DOHH2 (cell line): Measurements from ENCODE around the gene SAE1.

Experiments
- H3F3A ChIP-seq: fragments of 200-600 bp; sonication (generic), shearing (Covaris generic); 2 replicates; pipeline ENCODE4 v1.6.0; 2016; ENCODE audit warnings: antibody characterized with exemption, mild to moderate bottlenecking; ENCODE audit not compliant: control insufficient read depth, insufficient read depth
- H3K27ac ChIP-seq: fragments of 200-600 bp; sonication (generic); 2 replicates; pipeline ENCODE4 v1.5.1; 2014; ENCODE audit warnings: low read depth, mild to moderate bottlenecking, low read length, moderate library complexity
- H3K27me3 ChIP-seq: fragments of 200-600 bp; sonication (generic); 2 replicates; pipeline ENCODE4 v1.6.1; 2014; ENCODE audit warnings: mild to moderate bottlenecking, low read length, mixed read lengths; ENCODE audit not compliant: control insufficient read depth
- H3K36me3 ChIP-seq: fragments of 200-600 bp; sonication (generic); 2 replicates; pipeline ENCODE4 v1.6.1; 2014; ENCODE audit warnings: mild to moderate bottlenecking, low read length, moderate library complexity, mixed read lengths; ENCODE audit not compliant: control insufficient read depth
- H3K4me1 ChIP-seq: fragments of 200-600 bp; sonication (generic); 2 replicates; pipeline ENCODE4 v1.6.1; 2014; ENCODE audit warnings: mild to moderate bottlenecking, low read length, mixed read lengths; ENCODE audit not compliant: control insufficient read depth
- H3K4me2 ChIP-seq: fragments of 200-600 bp; sonication (generic); 2 replicates; pipeline ENCODE4 v1.6.0; 2014; ENCODE audit warnings: mild to moderate bottlenecking, low read length, moderate library complexity
- H3K4me3 ChIP-seq: fragments of 200-600 bp; sonication (generic); 2 replicates; pipeline ENCODE4 v1.5.1; 2014; ENCODE audit warnings: mild to moderate bottlenecking, low read length, mixed read lengths
- H3K79me2 ChIP-seq: fragments of 200-600 bp; sonication (generic); 2 replicates; pipeline ENCODE4 v1.6.1; 2014; ENCODE audit warnings: mild to moderate bottlenecking, low read length, mixed read lengths; ENCODE audit not compliant: control insufficient read depth
- H3K9me2 ChIP-seq: fragments of 200-600 bp; sonication (generic); replicated peaks from 2 replicates; pipeline ENCODE4 v1.6.1; 2014; ENCODE audit warnings: mild to moderate bottlenecking, low read length, mixed read lengths; ENCODE audit not compliant: control insufficient read depth
- H3K9me3 ChIP-seq: fragments of 200-600 bp; sonication (generic); 2 replicates; pipeline ENCODE4 v1.6.1; 2014; ENCODE audit warnings: antibody characterized with exemption, low read length, mixed read lengths; ENCODE audit not compliant: control insufficient read depth, insufficient read depth
- H4K20me1 ChIP-seq: fragments of 200-600 bp; sonication (generic); 2 replicates; pipeline ENCODE4 v1.6.0; 2014; ENCODE audit warnings: low read depth, mild to moderate bottlenecking, antibody characterized with exemption, low read length, moderate library complexity; ENCODE audit not compliant: control insufficient read depth, insufficient read depth
- CTCF ChIP-seq: fragments of 200-600 bp; sonication (generic); IDR thresholded peaks from one replicate; pipeline ENCODE4 v1.5.1; 2014; ENCODE audit warnings: antibody characterized with exemption, mild to moderate bottlenecking, low read depth, low read length; ENCODE audit not compliant: poor library complexity, severe bottlenecking
- EZH2phosphoT487 ChIP-seq: fragments of 200-600 bp; sonication (generic); IDR thresholded peaks from 2 replicates; pipeline ENCODE4 v1.6.1; 2017; ENCODE audit warnings: borderline replicate concordance, mild to moderate bottlenecking, antibody characterized with exemption, low read length, moderate library complexity, mixed read lengths

Gene SAE1

DNA sequence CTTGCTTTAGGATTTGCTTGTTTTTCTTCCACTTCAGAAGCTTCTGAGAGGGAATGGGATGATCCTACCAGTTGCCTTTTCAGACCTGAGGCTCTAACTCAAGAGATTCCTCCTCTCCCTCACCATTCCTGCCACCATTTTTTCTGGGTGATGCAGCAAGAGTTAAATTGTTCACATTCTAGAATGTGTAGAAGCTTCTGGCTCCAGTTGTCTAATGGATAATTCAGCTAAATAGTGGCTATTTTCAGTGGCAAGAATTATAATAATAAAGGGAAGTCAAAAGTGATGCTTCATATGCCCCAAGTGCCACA lies 79.5 kb downstream of the SAE1 start:
- Histone ChIP-seq H3K27ac (peak overlapping the region; percentile 69), H3F3A (peaks cover 42% of the 10 kb centered on the region), H3K9me2 (no peaks in the 10 kb centered on the region), H3K79me2 (0 out of 2 replicates have a peak, but pooled peaks cover 2% of the 10 kb centered on the region), H3K9me3 (no peaks in the 10 kb centered on the region), H4K20me1 (no peaks in the 10 kb centered on the region), H3K36me3 (peaks cover 71% of the 10 kb centered on the region), H3K4me3 (peak overlapping the region; percentile 42), H3K4me2 (peak overlapping the region; percentile 71), H3K4me1 (peaks cover 63% of the 10 kb centered on the region), H3K27me3 (no peaks in the 10 kb centered on the region)
- TF ChIP-seq EZH2phosphoT487 (no peak), CTCF (no peak)

DNA sequence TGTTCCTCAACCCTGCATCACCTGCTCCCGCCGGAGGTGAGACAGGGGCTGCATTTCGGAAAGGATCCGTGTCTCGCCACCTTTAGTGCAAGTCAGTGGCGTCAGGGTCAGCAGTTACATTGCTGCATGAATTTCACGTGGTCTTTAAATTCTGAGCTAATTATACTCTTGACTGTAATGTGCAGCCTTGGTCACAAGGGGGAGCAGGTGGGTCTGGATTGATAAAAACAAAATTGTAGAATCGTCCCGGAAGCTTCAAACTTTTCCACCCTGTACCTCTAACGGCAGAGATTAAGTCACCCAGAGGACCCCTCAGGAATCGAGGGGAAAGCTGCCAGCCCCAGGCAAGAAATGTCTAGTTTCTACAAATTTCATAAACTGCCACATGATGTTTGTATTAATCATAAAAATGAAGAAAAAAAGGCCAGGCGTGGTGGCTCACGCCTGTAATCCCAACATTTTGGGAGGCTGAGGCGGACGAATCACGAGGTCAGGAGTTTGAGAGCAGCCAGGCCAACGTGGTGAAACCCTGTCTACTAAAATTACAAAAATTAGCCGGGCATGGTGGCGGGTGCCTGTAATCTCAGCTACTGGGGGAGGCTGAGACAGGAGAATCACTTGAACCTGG lies 80.2 kb downstream of the SAE1 start:
- Histone ChIP-seq H3K4me1 (peaks cover 63% of the 10 kb centered on the region), H3K9me3 (no peaks in the 10 kb centered on the region), H3K79me2 (0 out of 2 replicates have a peak, but pooled peaks cover 2% of the 10 kb centered on the region), H3K36me3 (peaks cover 64% of the 10 kb centered on the region), H3K27ac (peak overlapping the region; percentile 69), H3K27me3 (no peaks in the 10 kb centered on the region), H3K4me2 (peak overlapping the region; percentile 71), H3K9me2 (no peaks in the 10 kb centered on the region), H4K20me1 (no peaks in the 10 kb centered on the region), H3K4me3 (peak overlapping the region; percentile 42), H3F3A (peaks cover 42% of the 10 kb centered on the region)
- peak; percentile 91 for TF ChIP-seq CTCF
- no peak for TF ChIP-seq EZH2phosphoT487

DNA sequence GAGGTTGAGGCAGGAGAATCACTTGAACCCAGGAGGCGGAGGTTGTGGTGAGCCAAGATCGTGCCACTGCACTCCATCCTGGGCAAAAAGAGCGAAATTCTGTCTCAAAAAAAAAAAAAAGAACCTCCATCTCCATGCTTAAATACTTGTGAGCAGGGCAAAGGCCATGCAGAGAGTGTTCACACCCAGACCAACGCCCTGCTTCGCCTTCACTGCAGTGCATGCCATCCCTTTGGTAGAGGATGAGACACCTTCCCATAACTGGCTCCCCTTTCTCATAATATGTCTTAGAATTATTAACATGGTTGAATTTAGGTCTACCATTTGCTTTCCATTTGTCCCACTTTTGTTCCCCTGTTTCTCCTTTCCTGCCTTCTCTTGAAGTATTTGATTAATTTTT lies 84.9 kb downstream of the SAE1 start:
- TF ChIP-seq EZH2phosphoT487 (no peak), CTCF (no peak)
- peaks cover 16% of the 10 kb centered on the region for H3K36me3 ChIP-seq
- no peak overlapping the region for H3K4me2 ChIP-seq
- H3K9me3 ChIP-seq, result no peaks in the 10 kb centered on the region
- peaks cover 31% of the 10 kb centered on the region for H3K4me1 ChIP-seq
- 0 out of 2 replicates have a peak, but pooled peaks cover 2% of the 10 kb centered on the region for H3K79me2 ChIP-seq
- no peaks in the 10 kb centered on the region for H4K20me1 ChIP-seq
- H3K4me3 ChIP-seq, result no peak overlapping the region
- H3F3A ChIP-seq, result peaks cover 15% of the 10 kb centered on the region
- H3K9me2 ChIP-seq, result no peaks in the 10 kb centered on the region
- H3K27me3 ChIP-seq, result no peaks in the 10 kb centered on the region
- no peak overlapping the region for H3K27ac ChIP-seq
